Stimulated activated CD8-positive, alpha-beta memory T cell treated with anti-CD3 and anti-CD28 coated beads, Interleukin-4, amount 100 ng/mL, for 1 hour (primary cell): ENCODE results near the gene NCKAP5.

Experiments
- DNase-seq, 2 donors: peaks; one replicate each; pipeline ENCODE4 v3.0.0-alpha.2; 2020; ENCODE audit warnings: low read depth in 2 of 2, low spot score in 1 of 2

Gene NCKAP5

GRCh38 chr2:132965460-132965859, 602.8 kb downstream of the NCKAP5 start:
- DNase-seq, result no peak

- no peak for DNase-seq
Observed at GRCh38 chr2:132963161-132963560, 605.1 kb downstream of the NCKAP5 start.

GRCh38 chr2:132958887-132959286, 609.4 kb downstream of the NCKAP5 start:
- DNase-seq, result no peak

- DNase-seq, result no peak
Observed at GRCh38 chr2:132955871-132956615, 612.2 kb downstream of the NCKAP5 start.

- DNase-seq, result no peak
Observed at GRCh38 chr2:132953771-132954170, 614.5 kb downstream of the NCKAP5 start.

- no peak for DNase-seq
Observed at GRCh38 chr2:132951008-132951714, 617.1 kb downstream of the NCKAP5 start.

GRCh38 chr2:132949108-132949507, 619.2 kb downstream of the NCKAP5 start:
- no peak for DNase-seq

GRCh38 chr2:132948211-132948610, 620.1 kb downstream of the NCKAP5 start:
- DNase-seq, result no peak

- no peak for DNase-seq
Observed at GRCh38 chr2:132943829-132944228, 624.4 kb downstream of the NCKAP5 start.

GRCh38 chr2:132941296-132942020, 626.8 kb downstream of the NCKAP5 start:
- DNase-seq, result no peak

- DNase-seq, result no peak
Observed at GRCh38 chr2:132937629-132938028, 630.6 kb downstream of the NCKAP5 start.

GRCh38 chr2:132936791-132937190, 631.5 kb downstream of the NCKAP5 start:
- DNase-seq, result no peak

- no peak for DNase-seq
Observed at GRCh38 chr2:132936261-132936660, 632.0 kb downstream of the NCKAP5 start.

- no peak for DNase-seq
Observed at GRCh38 chr2:132929786-132930185, 638.5 kb downstream of the NCKAP5 start.

GRCh38 chr2:132923787-132924186, 644.5 kb downstream of the NCKAP5 start:
- no peak for DNase-seq

- DNase-seq, result no peak
Observed at GRCh38 chr2:132915812-132916549, 652.3 kb downstream of the NCKAP5 start.

GRCh38 chr2:132911726-132912724, 656.2 kb downstream of the NCKAP5 start:
- DNase-seq, result no peak

- DNase-seq, result no peak
Observed at GRCh38 chr2:132910432-132910831, 657.8 kb downstream of the NCKAP5 start.

GRCh38 chr2:132909427-132909826, 658.8 kb downstream of the NCKAP5 start:
- no peak for DNase-seq
